Neutrophil (primary cell): ENCODE results near the gene TNPO3.

Experiments
- H3K27ac ChIP-seq: fragments of 200-600 bp; sonication (generic); 2 replicates; pipeline ENCODE4 v1.5.1; 2016; ENCODE audit warnings: mild to moderate bottlenecking, moderate library complexity
- H3K27me3 ChIP-seq: fragments of 200-600 bp; sonication (generic); 2 replicates; pipeline ENCODE4 v1.6.0; 2016; ENCODE audit warnings: mild to moderate bottlenecking
- H3K36me3 ChIP-seq: fragments of 200-600 bp; sonication (generic); 2 replicates; pipeline ENCODE4 v1.5.1; 2017
- H3K4me1 ChIP-seq, 2 experiments: fragments of 200-600 bp in 1 of 2; sonication (generic) in 1 of 2; 1 replicate in 1 of 2; 2 replicates in 1 of 2; pipeline versions ENCODE4 v1.5.1 to v1.6.1; 2013 to 2016; ENCODE audit warnings: low read depth in 1 of 2, low read length in 1 of 2, mild to moderate bottlenecking in 1 of 2, moderate library complexity in 1 of 2; ENCODE audit not compliant: control insufficient read depth in 1 of 2, insufficient read depth in 1 of 2
- H3K4me3 ChIP-seq, 2 experiments: fragments of 200-600 bp in 1 of 2; sonication (generic) in 1 of 2; 1 replicate in 1 of 2; 2 replicates in 1 of 2; pipeline ENCODE4 v1.5.1; 2013 to 2016; ENCODE audit warnings: low read depth in 1 of 2, low read length in 1 of 2, mild to moderate bottlenecking in 1 of 2, moderate library complexity in 1 of 2
- H3K9me3 ChIP-seq: fragments of 200-600 bp; sonication (generic); 2 replicates; pipeline ENCODE4 v1.5.1; 2016
- TF ChIP-seq, protein P1 (sequence below): fragments of 200-600 bp; sonication (generic); IDR thresholded peaks from 2 replicates; pipeline ENCODE4 v1.5.1; 2016; ENCODE audit warnings: antibody characterized with exemption

Gene TNPO3

DNA sequence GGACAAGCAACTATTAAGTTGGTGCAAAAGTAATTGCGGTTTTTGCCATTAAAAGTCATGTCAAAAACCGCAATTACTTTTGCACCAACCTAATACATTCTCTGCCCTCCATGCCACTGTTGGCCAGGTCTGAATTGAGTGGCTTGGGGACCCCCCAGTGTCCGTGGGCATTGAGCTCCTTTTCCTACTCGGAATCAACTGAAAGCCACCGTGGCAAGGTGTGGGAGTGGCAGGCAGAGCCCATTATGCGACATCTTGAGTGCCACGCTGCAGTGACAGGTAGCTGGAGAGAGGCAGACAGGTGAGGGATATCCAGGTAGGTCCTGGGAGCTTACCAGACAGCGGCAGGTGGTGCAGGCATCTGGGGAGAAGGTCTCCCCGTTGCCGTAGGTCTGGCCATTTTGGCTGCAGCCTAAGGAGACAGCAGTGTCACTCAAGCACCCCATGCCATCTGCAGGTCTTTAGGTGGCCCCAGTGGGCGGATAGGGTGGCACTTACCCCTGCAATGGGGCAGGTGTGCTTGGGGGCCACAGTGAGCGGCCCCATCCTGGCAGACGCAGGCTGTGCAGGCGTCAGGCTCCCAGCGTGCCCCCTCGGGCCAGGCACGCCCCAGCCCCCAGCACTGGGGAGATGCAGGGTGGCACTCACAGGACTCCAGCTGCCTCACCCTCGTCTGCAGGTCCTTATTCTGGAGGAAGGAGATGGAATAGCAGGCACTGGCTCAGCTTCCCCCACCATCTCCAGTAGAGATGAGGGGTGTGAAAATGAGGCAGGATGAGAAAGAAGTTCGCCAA is 147.9 kb downstream of the TNPO3 start:
- no peak overlapping the region for H3K27ac ChIP-seq
- H3K4me3 ChIP-seq, result no peak overlapping the region
- H3K27me3 ChIP-seq, result peaks cover 60% of the 10 kb centered on the region

DNA sequence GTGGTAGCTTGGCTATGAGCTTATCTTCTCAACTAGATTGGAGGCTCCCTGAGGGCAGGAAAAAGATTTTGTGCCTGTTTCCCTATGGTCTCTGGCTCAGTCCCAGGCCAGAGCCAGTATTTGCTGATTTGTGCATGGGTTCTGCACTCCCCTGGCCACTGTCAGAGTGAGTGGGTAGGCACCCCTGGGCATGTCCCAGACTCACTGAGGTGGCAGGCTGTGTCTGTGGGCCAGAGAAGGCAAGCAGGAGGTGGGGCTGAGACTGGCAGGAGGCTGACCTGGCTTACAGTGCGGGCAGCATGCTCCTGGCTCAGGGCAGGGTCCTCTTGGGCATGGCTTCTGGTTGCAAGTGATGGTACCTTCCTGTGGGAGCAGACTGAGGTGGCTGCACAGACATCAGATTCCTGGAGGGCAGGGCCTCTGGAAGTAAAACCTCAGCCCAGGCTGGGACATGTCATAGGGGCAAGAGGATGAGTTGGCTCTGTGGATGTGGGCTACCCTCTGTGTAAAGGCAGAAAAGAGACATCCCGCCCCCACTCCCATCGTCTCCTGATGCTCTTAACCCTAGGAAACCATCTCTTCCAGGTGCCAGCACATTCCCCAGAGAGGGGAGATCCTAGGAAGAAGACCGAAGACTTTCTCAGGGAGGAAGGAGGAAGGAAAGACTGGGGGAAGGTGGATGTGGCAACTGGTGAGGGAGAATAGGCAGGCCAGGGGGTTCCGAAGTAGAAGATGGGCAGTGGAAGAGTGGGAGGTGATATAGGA is 148.7 kb downstream of the TNPO3 start:
- Histone ChIP-seq H3K9me3 (no peaks in the 10 kb centered on the region), H3K4me3 (no peak overlapping the region), H3K36me3 (no peaks in the 10 kb centered on the region), H3K4me1 (no peaks in the 10 kb centered on the region), H3K27ac (no peak overlapping the region), H3K27me3 (peaks cover 56% of the 10 kb centered on the region)
- TF ChIP-seq, protein P1, sequence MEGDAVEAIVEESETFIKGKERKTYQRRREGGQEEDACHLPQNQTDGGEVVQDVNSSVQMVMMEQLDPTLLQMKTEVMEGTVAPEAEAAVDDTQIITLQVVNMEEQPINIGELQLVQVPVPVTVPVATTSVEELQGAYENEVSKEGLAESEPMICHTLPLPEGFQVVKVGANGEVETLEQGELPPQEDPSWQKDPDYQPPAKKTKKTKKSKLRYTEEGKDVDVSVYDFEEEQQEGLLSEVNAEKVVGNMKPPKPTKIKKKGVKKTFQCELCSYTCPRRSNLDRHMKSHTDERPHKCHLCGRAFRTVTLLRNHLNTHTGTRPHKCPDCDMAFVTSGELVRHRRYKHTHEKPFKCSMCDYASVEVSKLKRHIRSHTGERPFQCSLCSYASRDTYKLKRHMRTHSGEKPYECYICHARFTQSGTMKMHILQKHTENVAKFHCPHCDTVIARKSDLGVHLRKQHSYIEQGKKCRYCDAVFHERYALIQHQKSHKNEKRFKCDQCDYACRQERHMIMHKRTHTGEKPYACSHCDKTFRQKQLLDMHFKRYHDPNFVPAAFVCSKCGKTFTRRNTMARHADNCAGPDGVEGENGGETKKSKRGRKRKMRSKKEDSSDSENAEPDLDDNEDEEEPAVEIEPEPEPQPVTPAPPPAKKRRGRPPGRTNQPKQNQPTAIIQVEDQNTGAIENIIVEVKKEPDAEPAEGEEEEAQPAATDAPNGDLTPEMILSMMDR, result no peak

More for the DNA sequence above, 147.9 kb downstream of the TNPO3 start:
- Histone ChIP-seq H3K9me3 (no peaks in the 10 kb centered on the region), H3K4me1 (no peaks in the 10 kb centered on the region), H3K36me3 (no peaks in the 10 kb centered on the region)
- TF ChIP-seq, protein P1, result no peak

DNA sequence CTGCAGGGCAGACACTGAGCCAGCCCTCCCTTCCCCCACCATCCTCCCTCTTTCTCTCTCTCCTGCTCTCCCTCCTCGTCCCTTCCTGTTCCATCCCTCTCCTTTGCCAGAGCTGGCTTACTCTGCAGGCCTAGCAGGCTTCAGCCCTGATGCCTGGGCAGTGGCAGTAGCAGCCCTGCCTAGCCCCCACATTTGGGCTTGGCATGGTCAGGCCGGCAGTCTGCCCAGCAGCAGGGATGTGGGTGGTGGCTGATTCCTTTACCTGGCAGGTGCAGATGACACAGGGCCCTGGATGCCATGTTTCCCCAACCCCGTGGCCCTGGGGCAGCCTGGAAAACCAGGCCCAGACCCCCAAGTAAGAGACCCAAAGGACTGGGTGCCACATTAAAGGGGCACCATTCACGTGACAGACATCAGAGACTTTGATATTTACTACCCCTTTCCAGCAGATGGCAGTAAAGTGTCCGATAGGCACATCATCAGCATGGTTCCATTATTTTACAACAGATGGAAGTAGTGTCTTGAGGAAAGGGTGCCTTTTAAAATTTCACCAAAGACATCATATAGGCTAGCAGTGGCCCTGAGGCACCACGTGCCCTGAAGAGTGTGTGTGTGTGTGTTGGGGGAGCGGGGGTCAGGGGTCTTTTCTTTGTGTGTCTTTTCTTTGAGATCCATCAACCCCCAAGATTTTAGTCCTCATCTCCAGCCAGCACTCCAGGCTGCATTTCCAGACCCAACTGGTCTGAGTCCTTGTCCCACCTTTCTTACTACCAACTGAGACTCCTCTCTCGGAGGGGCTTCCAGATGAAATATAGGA is 150.3 kb downstream of the TNPO3 start:
- H3K9me3 ChIP-seq, result no peaks in the 10 kb centered on the region

More for the DNA sequence above, 150.3 kb downstream of the TNPO3 start:
- no peaks in the 10 kb centered on the region for H3K4me1 ChIP-seq
- no peak overlapping the region for H3K4me3 ChIP-seq
- peaks cover 40% of the 10 kb centered on the region for H3K27me3 ChIP-seq
- H3K27ac ChIP-seq, result no peak overlapping the region
- no peaks in the 10 kb centered on the region for H3K36me3 ChIP-seq
- TF ChIP-seq, protein P1, result peak; percentile 45
